Activated CD4-positive, alpha-beta T cell treated with anti-CD3 and anti-CD28 coated beads, Interleukin-2, Interleukin-4, amounts not matched to agents 100 ng/mL and 50 ng/mL, durations not matched to agents 16 hours and 8 hours (primary cell): ENCODE results near the gene HIRIP3.
"Not testable (repeated sequence)": the region's sequence is repeated elsewhere in the genome, so short reads cannot be mapped to it uniquely, and the experiment has no call there.

Source experiments
- DNase-seq: peaks from one replicate; pipeline ENCODE4 v3.0.0-alpha.2; 2020; ENCODE audit warnings: low spot score

HIRIP3 gene

DNA sequence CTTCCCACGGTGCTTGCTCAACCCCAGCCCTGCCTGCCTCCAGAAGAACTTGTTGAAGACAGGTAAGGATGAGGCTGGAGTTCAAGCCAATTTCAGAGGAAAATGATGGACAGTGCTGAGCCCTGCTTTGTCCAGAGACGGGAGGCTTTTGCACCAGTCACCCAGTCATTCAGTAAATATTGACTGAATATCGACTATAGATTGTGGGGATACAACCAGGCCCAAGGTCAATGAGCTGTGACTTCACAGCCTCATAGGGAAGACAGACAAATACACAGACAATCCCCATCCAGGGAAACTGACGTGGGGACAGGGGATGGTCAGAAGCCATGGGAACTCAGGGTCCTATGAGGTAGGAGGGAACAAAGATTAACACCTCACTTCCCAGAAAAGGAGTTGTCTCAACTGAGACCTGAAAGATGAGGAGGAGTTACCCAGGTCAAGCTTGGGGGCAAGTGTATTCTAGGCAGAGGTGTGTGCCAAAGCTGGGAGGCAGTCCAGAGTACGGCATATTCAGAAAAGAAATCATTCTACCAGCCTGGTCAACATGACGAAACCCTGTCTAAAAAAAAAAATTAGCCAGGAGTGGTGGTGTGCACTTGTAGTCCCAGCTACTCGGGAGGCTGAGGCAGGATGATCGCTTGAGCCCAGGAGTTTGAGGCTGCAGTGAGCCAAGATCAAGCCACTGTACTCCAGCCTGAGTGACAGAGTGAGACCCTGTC lies 21.3 kb upstream of the HIRIP3 start:
- DNase-seq, result no peak

DNA sequence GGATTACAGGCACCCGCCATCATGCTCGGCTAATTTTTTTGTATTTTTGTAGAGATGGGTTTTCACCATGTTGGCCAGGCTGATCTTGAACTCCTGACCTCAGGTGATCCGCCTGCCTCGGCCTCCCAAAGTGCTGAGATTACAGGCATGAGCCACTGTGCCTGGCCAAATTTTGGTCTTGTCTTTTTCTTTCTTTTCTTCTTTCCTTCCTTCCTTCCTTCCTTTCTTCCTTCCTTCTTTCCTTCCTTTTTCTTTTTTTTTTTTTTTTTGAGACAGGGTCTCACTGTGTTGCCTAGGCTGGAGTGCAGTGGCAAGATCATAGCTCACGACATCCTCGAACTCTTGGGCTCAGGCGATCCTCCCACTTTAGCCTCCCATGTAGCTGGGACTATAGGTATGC lies 20.0 kb upstream of the HIRIP3 start:
- DNase-seq, result not testable (repeated sequence)

DNA sequence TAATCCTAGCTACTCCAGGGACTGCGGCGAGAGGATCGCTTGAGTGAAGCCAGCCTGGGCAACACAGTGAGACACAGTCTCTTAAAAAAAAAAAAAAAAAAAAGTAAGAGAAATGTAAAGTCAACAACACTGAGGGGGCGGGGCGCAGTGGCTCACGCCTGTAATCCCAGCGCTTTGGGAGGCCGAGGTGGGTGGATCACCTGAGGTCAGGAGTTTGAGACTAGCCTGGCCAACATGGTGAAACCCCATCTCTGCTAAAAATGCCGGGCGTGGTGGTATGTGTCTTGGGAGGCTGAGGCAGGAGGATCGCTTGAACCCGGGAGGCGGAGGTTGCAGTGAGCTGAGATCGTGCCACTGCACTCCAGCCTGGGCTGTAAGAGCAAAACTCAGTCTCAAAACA lies 17.2 kb upstream of the HIRIP3 start:
- not testable (repeated sequence) for DNase-seq

DNA sequence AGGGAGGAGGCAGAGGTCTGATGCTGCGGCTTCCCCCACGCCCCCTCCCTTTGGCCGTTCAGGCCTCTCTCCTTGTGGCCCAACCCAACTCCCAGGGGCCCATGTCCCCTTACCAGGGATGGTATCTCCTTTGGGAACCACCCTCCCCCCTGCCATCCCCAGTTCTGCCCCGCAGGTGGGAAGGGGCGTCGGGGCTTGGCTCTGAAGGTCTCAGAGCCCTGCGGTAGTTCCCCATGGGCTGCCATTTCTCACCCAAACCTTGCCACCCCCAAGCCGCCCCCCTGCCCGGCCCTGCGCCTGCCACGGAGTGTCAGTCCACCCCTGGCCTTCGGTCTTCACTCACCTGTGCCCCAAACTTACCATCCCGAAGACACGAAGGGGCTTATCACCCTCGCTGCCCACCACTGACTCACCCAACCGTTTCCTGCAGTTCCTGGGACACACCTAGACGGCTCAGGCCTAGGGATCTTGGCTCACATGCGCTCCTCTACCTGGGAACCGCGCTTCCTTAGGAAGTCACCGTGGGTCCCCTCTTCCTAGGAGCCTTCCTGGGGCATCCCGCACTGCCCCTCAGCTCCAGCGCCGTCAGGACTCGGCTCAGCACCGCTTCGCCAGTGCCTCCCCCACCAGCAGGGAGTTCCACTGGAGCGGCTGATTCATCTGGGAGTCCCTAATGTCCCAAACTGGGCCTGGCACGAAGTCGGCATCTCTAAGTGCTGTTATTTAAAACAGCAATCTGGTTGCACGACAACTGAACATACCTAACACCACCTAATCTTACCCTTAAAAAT lies 16.5 kb upstream of the HIRIP3 start:
- DNase-seq, result no peak

DNA sequence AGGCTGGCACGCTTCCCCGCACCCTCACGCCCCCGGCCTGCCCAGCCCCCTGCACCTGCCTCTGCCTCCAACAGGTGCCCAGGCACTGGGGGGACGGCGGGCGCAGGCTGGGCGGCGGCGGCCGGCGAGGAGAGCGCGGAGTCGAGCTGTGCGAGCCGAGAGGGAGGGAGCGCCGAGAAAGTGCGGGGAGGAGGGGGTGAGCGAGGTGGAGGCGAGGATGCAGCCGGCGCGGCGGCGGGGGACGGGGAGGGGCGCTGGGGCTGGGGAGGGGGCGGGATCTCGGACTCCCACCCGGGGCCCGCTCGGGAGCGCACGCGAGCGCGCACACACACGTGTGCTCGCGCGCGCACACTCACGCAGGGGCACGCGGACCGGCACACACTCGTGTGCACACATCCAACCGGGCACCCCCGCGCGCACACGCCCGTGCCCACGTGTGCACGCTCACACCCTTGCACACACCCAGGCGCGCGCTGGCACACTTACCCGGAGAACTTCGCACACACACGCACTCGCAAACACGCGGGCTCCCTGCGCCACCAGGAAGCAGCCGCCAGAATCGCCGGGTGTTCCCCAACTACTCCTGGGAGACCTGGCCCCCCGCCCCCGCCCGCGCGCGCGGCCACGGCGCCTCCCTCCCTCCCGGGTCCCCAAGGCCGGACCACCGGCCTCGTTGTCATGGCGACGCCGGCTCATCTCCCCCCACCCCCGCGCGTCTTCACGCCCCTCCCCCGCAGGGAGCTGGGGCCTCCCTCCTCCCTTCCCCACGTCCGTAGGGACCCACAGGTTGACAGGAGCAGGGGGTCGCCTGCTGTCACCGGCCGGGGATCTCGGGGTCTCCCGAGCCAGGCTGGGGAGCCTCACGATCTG lies 15.7 kb upstream of the HIRIP3 start, which contains the start of gene DOC2A:
TSS of gene DOC2A (minus strand) at position 184 of the 870 bp plus-strand sequence. CDS start 805 bp downstream, outside the sequence.
- no peak for DNase-seq

DNA sequence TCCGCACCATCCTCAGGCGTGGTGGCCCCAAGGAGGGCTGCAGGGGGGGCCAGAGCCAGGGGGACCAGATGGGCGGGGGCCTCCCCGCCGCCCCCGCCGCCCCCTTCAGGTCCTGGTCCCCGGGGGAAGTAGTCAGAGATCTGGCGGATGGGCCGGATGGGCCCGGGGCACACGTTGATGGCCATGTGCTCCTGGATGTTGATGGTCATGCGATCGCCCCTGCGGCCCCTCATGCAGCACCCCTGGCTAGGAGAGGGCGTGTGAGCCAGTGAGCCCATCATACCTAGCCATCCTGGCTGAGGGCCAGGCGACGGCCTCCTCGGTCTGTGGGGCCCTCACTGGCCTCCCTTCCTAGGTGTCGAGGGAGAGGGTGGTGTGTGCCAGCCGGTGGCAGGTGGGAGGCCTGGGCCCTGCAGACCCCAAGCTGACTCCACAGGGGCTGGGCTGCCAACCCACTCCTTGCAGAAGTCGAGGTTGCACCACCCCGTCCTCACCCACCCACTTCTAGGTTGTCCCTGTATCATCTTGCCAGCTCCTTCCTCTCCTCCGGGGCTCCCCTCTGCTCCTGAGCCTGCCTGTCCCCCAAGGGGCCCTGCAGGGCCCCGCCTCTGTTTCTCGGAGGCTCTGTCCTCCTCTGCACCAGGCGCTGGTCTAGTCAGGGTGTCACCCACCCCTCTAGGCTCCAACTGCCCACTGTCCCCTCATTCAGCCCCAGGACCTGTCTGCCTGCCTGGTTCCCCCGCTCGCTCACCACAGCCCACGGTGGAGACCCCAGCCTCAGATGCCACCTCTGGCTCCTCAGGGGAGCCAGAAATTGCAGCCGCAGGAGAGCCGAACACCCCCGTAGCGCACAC lies 14.8 kb upstream of the HIRIP3 start:
- DNase-seq, result no peak

DNA sequence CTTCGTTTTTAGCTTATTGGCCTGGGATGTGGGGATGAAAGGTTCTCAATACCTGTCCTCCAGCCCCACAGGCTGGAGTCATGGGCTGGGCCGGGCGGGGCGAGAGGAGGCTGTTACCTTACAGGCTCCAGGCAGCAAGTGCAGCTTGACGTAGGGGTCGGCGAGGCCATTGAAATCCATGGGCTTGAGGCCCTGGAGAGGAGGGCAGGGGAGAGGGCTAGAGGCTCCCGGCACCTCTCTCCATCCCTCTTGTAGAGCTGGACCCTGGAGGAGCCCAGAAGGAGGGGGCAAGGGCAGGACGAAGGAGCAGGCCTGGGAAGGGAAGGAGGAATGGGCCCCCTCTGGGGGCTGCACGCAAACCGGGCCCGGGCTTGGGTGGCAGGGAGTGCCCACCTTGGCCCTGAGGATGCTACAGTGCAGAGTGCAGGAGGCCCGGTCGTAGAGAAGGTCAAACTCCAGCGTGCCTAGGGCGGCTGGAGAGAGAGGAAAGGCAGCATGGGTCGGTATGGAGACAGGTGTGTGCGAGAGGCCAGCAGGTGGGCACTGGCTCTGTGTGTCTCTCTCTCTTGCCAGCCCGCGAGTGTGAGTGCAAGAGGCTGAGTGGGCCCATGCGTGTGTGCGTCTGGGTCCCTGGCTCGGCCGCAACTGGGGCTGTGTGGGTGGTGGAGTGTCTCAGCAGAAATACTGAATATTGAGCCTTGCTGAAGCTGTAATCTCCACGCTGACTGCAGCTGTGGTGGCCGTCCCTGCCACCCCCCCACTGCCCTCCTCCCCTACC lies 13.9 kb upstream of the HIRIP3 start:
- no peak for DNase-seq

DNA sequence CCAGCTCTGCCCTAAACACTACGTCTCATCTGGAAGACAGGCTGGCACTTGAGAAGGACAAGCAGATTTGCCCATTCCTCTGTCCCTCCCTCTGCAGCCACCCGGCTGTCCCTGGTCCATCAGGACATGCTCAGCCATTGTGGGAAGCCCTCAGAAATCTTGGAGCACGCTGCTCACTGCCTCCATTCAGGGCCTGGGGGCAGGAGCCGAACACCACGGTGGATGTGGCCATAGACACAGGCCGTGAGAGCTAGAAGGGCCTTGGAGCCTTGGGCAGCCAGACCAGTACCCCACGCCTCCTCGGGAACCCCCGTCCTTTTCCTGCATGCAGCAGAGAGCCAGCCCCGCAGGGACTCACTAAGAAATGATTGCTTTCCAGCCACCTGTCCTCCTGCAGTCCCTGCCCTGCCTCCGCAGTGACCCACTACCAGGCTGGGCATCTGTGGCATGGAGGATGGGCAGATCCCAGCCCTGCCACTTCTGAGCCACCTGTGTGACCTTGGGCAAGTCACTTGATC lies 12.0 kb upstream of the HIRIP3 start:
- no peak for DNase-seq

DNA sequence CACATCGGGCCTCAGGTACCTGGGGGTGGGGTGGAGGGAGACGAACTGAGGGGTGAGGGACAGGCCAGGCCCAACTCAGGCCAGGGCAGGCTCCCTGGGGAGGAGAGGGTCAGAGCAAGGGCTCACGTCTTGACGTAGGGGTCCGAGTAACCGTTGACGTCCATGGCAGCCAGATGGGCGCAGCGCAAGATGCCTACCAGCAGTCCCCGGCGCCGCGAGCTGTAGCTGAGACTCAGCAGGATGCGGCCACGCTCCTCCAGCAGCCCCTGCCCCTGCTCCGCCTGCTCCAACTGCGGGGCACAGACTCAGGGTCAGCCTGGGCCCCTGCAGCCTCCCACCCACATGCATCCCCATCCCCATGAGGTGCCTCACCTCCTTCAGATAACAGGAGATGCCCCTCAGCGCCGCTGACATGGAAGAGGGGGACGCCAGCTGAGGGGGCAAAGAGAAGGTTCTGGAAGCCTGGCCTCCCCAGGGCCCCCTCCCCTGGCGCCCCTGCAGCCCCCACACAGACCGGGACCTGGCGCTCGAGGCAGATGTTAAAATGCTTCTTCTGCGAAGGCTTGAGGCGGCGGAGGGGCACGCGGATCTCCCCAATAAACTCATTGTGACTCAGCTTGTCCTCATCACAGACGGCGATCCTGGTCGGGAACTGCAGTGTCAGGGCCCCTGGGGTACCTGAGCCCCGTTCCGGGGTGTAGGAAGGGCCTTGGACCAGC lies 11.4 kb upstream of the HIRIP3 start:
- DNase-seq, result no peak

DNA sequence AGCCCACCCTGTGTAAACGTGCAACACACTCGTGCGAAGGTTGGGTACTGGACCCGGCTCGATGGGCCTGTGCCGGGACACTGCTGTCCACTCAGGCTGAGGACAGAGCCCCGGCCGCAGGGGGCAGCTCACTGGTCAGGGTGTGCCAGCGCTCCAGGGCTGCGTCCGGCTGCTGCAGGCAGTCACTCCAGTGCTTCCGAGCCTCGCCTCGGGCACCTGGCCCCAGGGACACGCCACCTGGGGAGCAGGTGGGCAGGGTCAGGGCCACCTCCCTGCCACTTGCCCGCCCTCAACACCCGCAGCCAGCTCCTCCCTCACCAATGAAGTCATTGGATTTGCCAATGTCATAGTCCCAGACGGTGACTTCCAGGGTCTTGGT lies 10.7 kb upstream of the HIRIP3 start:
- DNase-seq, result no peak

DNA sequence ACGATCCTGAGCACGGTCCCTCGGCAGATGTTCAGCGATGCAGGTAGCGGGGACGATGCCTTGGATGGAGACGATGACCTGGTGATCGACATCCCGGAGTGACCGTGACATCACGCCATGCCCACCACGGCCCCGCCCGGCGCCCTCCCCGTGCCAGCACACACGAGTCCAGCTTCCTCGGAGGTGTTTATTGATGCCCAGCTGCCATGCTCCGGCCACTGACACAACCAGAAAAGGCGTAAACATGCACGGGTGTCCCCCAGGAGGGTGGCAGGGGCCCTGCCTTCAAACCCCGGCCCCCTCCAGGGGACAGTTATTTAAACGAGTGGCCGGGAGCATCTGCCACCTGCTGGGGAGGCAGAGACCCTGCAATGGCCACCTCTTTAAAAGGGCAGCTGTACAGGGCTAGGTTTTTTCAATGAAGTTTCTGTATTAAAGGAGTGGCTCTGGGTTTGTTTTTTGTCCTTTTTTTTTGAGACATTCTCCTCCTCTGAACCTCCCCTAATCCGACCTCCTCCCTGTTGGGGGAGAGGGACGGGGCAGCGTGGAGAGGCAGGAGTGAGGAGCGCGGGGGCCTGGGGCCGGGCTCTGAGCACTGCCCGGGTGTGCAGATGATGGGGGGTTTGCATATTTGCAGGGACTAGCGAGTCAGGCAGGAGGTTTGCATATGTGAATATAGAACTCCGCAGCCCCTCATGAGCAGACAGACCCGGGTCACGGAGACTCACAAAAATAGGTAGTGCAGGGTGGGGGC lies 10.1 kb upstream of the HIRIP3 start:
- DNase-seq, result peak; percentile 28

DNA sequence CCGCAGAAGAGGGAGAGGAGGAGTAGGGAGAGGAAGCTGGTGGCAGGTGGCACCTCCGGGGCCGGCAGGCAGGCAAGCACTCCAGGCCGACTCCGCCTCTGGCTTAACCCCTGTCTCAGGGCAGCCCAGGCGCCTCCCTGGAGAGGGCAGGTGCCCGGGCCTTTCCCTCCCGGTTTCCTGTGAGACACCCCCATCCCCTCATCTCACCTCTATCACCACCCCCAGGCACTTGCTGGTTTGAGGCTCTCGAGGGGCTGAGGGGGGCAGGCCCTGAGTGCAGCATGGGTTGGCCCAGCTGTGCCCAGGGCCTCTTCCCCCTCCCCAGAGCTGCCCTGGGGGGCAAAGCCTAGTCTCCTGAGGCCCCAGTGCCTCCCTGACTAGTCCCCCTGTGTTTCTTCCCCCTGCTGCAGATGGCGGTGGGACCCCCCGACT lies 9.4 kb upstream of the HIRIP3 start:
- no peak for DNase-seq

DNA sequence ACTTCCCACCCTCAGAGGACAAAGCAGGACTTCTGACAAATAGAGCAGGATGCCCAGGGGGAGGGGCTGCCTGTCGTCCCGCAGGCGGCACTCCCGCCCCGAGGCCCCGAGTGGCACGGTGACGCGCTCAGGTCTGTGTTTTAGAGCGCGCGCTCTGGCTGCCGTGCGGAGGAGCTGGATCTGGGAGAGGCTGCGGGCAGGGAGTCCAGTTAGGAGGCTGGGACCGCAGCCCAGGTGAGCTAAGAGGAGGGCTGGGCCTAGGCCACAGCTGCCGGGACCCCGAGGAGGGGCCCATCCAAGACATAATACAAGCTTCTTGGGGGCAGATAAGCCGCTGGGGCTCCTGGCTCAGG lies 9.0 kb upstream of the HIRIP3 start:
- DNase-seq, result no peak

DNA sequence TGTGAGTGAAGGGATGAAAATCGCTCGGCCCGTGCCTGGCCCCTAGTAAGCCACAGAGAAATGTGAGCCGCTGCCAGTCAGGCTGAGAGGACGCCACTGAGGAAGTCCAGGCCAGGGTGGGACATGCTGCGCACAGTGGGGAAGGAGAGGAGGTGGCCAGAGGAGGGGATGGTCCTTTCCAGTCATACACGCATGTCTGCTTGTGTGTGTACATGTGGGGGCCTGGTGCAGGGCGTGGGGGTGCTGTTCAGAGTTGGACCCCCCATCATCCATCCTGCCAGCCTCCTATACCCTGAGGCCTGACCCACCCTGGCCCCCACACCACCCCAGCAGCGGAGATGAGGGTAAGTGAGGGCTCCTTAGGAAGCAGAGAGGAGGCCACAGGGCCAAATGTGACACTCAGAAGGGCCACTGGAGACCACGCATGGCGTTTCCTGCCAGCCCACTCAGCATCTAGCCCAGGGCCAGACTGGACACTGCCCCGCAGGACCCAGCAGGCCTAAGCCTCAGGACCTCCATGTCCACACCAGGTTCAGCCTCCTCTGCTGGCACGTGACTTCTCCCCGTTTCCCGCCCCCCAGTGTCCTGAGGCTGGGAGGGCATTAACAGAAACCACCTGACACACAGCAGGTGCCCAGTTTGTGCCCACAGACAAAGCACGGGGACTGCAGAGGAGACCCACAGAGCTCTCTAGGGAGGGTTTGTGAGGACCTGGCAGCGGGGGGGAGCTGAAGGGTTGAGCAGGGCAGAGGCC lies 8.4 kb upstream of the HIRIP3 start:
- no peak for DNase-seq

DNA sequence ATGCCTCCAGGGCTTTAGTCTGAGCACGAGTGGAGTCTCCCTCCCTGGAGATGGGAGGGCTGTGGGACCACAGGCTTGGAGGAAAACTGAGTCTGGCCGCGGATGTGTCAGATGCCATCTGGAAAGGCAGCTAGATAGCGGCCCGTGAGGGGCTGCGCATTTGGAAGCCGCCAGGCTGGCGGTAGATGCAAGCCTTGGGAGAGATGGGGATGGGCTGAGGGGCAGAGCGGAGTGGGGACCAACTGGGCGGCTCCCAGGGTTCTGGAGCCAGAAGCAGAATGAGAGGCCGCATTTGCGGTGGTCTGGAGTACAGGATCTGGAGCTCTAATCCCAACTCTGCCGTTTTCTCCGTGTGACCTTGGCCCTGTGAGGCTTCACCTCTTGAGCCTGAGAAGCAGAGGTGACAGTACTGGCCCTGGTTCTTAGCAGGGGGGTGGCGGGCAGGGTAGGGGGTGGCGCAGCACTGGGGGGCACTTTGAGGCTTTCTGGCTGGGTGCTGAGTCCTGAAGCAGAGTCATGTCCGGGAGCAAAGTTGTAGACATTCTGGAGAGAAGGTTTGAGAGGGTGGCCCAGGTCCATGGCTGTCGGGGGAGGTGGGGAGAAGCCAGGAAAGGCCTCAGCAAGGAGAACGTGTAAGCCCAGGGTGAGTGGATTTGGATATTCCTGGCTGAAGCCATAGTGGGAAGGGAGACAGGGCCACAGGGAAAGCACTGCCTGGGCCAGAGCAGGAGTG lies 7.4 kb upstream of the HIRIP3 start:
- no peak for DNase-seq

DNA sequence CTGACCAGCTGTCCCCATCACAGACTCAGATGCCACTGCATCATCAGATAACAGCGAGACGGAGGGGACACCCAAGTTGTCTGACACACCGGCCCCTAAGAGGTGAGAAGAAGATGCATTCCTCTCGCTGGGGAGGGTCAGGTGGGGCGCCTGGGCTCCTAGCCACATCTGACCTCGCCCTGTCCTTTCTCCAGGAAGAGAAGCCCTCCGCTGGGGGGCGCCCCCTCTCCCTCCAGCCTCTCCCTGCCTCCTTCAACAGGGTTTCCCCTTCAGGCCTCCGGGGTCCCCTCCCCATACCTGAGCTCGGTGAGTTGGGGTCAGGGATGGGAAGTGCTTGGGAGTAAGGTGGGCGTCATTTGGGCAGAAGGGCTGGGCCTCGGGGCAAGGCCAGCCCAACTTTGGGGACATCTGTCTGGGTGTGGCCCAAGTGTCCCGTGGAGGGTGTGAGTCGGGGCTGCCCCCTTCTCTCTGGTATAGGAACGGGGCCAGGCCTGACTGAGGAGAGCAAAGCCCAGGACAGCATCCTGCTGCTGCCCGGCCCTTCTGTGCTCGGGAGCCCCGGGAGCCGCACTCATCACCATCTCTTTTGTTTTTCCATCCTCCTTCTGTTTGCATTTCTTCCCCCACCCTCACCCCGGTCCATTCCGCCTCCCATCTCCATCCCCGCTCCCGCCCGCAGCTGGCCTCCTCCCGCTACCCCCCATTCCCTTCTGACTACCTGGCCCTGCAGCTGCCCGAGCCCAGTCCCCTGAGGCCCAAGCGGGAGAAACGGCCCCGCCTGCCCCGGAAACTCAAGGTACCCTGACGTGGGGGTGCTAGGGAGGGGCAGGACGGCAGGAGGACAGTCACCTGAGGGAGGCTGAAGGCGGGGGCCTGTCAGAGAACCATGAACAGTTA lies 5.6 kb upstream of the HIRIP3 start:
- no peak for DNase-seq

DNA sequence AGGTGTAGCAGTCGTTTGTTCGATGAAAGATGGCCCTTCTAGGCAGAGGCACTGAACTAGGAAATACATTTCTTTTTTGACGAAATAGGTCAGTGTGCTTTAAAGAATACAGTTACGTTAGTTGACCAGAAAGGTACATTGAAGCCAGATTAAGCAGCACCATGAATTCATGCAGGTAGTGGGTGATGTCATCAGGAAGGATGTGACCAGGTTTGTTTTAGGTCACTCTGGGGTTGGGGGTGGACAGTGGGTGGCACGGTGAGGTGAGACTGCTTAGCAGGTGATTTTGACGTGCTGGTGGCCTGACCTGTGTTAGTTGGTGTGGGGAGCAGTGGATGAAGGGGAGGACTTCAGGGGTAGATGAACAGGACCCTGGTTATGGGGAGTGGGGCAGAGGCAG lies 4.2 kb upstream of the HIRIP3 start:
- DNase-seq, result no peak
